GM10248 (cell line): ENCODE data around the gene NTN4.
"Not testable (repeated sequence)": the region's sequence is repeated elsewhere in the genome, so short reads cannot be mapped to it uniquely, and the experiment has no call there.

Experiments
- CTCF ChIA-PET: fragments of 300-600 bp; sonication (Branson Sonifier 250); formaldehyde crosslinking; extraction: SDS; loops from one replicate; lab custom pipeline; 2021; ENCODE audit warnings: antibody characterized with exemption; lab: Yijun Ruan, JAX
- POLR2A ChIA-PET: fragments of 350-650 bp; sonication (Branson Sonifier 250); formaldehyde crosslinking; extraction: SDS; loops from one replicate; lab custom pipeline; 2020; ENCODE audit warnings: antibody characterized with exemption; lab: Yijun Ruan, JAX
- DNase-seq: peaks from one replicate; pipeline ENCODE4 v3.0.0; 2012; ENCODE audit errors: extremely low spot score
- TF ChIP-seq, protein P1 (sequence below): IDR thresholded peaks from 2 replicates; pipeline ENCODE4 v1.5.1; 2012; ENCODE audit warnings: mild to moderate bottlenecking, low read depth; ENCODE audit errors: extremely low read depth, missing control alignments, control extremely low read depth

NTN4 gene

DNA sequence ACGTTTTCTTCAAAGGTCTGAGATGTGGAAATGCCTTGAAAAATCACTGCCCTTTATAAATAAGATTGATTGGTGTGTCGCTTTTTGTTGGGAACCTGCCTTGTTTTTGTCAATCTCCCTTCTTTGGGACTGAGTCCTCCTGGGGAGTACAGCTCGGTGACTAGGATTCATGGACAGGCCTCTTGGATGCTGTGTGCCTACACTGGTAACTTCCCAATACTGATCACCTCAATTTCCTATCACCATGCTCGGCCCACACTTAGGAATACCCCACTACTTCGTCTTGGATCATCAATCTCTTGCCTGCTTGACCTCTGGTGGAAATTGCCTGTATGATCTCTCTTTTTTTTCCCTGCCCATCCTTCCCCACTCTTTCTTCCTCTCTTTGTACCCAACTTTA is 34.2 kb downstream of the NTN4 start:
- ChIA-PET POLR2A (no interaction called here), CTCF (no interaction called here)
- TF ChIP-seq, protein P1, sequence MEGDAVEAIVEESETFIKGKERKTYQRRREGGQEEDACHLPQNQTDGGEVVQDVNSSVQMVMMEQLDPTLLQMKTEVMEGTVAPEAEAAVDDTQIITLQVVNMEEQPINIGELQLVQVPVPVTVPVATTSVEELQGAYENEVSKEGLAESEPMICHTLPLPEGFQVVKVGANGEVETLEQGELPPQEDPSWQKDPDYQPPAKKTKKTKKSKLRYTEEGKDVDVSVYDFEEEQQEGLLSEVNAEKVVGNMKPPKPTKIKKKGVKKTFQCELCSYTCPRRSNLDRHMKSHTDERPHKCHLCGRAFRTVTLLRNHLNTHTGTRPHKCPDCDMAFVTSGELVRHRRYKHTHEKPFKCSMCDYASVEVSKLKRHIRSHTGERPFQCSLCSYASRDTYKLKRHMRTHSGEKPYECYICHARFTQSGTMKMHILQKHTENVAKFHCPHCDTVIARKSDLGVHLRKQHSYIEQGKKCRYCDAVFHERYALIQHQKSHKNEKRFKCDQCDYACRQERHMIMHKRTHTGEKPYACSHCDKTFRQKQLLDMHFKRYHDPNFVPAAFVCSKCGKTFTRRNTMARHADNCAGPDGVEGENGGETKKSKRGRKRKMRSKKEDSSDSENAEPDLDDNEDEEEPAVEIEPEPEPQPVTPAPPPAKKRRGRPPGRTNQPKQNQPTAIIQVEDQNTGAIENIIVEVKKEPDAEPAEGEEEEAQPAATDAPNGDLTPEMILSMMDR, result no peak
- no peak for DNase-seq

DNA sequence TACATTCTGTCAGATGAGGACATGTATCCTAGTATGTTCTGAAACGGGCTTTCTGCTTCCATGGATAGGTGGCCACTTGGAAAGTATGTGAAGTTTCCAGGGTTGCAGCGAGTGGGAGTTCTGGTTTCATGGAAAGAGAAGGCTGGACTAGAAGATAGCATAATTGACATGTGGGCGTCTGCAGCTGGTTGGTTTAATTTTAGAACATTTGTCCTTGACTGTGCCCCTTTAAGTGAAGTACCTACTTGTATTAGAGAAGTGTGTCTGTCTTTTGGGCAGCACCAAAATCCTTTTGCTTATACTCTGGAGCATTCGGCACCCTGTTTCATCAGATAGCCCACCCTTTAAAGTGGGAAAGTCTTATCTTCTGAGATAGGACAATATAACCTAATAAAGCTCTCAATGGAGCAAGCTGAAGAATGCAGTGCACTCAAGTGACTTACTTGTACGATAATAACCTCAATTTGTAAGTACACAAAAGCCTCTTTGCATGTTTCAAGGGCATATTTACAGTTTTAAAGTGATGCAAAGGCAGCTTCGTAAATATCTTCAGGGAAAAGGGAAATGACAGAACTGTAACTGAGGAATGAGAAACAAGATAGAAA is 35.2 kb downstream of the NTN4 start:
- TF ChIP-seq, protein P1, result no peak
- POLR2A ChIA-PET, result no interaction called here

DNA sequence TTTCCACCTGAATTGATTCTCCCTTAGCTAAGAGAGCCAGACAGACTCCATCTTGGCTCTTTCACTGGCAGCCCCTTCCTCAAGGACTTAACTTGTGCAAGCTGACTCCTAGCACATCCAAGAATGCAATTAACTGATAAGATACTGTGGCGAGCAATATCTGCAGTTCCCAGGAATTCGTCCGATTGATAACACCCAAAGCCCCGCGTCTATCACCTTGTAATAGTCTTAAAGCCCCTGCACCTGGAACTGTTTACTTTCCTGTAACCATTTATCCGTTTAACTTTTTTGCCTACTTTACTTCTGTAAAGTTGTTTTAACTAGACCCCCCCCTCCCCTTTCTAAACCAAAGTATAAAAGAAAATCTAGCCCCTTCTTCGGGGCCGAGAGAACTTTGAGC is 44.5 kb downstream of the NTN4 start:
- CTCF ChIA-PET, result interaction anchor here (1.2 kb wide), 1 partner anchor 24 kb away, joined by 5 read pairs; no protein-coding TSS in a partner anchor
- POLR2A ChIA-PET, DNase-seq: not testable (repeated sequence)

More for the DNA sequence above, 35.2 kb downstream of the NTN4 start:
- CTCF ChIA-PET, result no interaction called here
- DNase-seq, result no peak

DNA sequence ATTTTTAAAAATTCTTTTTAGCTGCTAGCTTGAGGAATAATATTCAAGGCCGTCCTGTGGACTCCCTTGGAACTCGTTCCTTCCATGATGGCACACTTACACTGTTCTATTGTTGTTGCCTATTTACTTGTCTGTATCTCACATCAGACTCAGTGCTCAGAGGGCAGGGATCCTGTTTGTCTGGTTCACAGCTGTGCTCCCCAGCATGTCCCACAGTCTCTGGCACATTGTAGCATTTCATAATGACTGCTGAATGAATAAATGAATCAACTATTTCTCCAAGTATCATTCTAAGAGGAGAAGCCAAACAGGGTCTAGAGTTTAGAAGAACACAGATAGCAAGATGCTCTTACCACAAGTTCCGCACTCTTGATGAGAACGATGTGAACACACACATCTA is 48.0 kb downstream of the NTN4 start:
- no peak for DNase-seq
- ChIA-PET CTCF (no interaction called here), POLR2A (no interaction called here)
- TF ChIP-seq, protein P1, result no peak

DNA sequence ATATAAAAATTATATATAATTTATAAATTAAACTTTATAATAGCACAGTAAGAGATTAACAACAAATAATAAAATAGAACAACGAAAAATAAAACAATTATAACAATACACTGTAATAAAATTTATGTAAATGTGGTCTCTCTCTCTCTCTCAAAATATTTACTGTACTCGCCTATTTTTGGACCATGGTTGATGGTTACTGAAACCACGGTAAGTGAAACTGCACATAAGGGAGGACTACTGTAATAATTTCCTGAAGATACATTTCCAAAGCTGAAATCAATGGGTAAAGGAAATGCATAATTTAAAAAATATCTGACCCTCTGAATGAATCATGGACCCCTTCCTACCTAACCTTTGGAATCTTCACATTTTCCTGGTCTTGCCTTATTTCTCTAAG is 48.9 kb downstream of the NTN4 start:
- TF ChIP-seq, protein P1, result no peak
- POLR2A ChIA-PET, result no interaction called here
- CTCF ChIA-PET, result no interaction called here
- no peak for DNase-seq

DNA sequence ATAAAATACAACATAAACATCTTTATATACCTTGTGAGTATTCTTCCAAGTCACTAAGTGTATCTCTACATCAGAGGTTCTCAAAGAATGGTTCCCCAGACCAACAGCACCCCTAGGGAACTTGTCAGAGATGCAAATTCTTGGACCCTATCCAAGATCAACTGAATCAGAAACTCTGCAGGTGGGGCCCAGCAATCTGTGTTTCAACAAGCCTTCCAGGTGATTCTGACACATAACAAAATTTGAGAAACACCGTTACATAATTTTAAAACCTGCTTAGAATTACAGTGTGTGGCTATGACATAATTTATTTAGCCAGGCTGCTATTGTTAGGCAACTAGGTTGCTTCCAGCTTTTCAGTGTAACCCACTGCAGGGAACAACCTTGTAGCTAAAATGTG is 49.8 kb downstream of the NTN4 start:
- CTCF ChIA-PET, result no interaction called here
- POLR2A ChIA-PET, result no interaction called here
- DNase-seq, result no peak
- TF ChIP-seq, protein P1, result no peak

DNA sequence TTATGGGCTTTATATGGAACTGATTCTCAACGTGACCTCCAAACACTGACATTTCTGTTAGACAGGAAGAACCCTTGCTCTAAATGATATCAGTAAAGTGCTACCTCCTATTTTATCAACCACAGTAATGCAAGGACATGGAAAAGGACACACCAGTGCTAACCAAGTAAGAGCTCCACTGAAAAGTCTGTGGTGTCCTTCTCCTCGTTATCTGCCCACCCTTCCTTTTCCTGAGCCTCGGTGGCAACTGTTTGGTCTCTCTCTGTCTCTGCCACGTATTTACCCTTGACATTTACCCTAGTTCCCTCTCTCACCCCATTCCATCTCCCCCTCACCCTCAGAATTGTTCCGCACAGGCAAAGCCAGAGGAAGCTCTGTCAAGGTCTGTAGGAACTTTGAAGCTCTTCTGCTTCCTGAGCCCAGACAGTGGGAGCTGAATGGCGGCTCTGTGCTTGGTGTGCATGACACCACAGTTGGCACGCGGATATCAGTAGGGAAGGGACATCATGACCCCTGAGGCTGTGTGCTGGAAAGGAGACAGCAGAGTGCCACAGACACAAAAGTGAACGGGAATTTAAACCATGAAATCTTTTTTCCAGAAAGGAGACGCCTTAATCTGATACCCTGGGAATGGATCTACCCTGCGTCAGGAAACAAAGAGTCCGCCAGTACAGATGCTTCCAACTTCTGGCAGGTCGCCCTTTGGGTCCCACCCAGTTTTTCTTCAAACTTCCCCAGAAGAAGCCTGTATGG is 50.8 kb downstream of the NTN4 start:
- CTCF ChIA-PET, result no interaction called here
- no peak for DNase-seq
- POLR2A ChIA-PET, result no interaction called here
- TF ChIP-seq, protein P1, result no peak
